ENCODE data around the gene GDF10. TPM values are rescaled to one million over a fixed set of nuclear protein-coding genes. Genes with fewer than 3 reads are reported as not detected.

Gene GDF10
- total RNA-seq, 1 donor from 2014 or later: not detected

- intact Hi-C loops (cut with micrococcal nuclease): loop anchor here (1.0 to 5.0 kb wide), 3 partner anchors 35 to 288 kb away; no protein-coding TSS in a partner anchor
Observed at GRCh38 chr10:47312663-47312995, 12.6 kb downstream of the GDF10 start.

- intact Hi-C loops (cut with micrococcal nuclease): loop anchor here (5.0 kb wide), 1 partner anchor 37 kb away; no protein-coding TSS in a partner anchor
Observed at GRCh38 chr10:47314416-47314970, 14.5 kb downstream of the GDF10 start.

- intact Hi-C loops (cut with micrococcal nuclease): no loop called here
Observed at GRCh38 chr10:47315421-47315820, 15.4 kb downstream of the GDF10 start.

DNA sequence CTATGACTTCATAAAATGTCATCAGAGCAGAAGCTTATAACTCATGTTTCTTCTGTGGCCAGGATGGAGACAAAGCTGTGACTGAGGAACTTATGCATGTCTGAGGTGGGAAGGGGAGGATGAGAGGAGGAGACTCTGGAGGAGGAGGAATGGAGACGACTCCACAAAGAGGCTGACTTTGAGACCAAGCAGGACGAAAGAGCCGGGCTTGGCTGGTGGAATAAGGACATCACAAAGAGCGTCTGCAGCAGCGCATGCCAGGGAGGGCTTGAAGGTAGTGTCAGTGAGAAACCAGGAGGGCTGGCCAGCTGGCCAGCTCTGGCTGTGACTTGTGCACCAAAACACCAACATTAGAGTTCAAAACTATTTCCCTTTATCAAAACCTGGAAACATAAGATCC lies 16.1 kb downstream of the GDF10 start:
- intact Hi-C loops (cut with micrococcal nuclease): no loop called here

GRCh38 chr10:47317251-47317650 lies 17.3 kb downstream of the GDF10 start:
- intact Hi-C loops (cut with micrococcal nuclease): no loop called here

- intact Hi-C loops (cut with micrococcal nuclease): no loop called here
Observed at GRCh38 chr10:47318706-47319105, 18.7 kb downstream of the GDF10 start.

GRCh38 chr10:47319784-47320183 lies 19.8 kb downstream of the GDF10 start:
- intact Hi-C loops (cut with micrococcal nuclease): no loop called here

DNA sequence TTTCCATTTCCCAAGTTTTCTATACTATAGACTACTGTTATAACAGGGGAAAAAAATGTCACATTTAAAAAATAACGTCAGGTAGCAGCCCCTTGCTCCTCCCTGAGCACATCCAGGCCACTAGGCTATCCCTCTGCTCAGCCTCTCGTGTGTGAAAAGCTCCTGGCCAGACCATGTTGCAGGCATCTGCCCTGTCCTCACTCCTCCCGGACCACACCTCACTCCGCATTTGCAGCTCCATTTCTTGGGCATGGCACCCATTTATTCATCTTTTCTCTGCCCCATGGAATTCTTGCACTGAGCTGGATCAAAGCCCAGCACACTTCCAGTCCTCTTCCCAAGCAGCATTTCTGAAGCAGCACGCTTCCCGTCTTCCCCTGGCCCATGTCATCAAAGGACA lies 20.8 kb downstream of the GDF10 start:
- intact Hi-C loops (cut with micrococcal nuclease): no loop called here

DNA sequence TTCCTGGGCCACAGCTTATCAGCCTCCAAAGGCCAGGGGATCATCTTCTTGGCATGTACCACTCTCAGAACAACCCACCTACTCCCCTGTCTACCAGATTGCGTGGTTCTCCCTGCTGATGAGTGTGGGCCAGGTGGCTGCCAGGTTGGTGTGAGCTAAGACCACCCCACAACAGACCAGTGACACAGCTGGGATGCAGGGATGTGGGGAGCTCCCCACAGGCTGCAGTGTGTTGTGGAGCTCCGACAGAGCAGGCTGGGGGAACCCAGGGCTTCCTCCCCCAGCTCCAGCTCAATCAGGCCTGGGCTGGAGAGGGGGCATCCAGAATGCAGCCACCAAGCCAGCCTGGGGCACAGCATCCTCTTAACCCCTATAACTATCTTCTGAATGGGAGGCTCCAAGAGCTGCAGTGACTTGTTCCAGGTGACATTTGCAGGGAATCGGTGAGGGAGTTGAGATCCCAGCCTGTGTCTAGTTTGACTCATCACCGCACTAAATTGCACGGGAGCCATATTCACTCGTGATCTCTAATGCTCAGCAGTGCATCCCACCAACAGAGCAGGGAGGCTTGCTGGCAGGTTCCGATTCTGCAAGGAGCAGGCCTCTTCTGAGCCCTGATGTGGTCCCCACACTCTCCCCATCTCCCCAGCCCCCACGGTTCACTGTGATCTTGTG lies 21.7 kb downstream of the GDF10 start:
- intact Hi-C loops (cut with micrococcal nuclease): no loop called here

DNA sequence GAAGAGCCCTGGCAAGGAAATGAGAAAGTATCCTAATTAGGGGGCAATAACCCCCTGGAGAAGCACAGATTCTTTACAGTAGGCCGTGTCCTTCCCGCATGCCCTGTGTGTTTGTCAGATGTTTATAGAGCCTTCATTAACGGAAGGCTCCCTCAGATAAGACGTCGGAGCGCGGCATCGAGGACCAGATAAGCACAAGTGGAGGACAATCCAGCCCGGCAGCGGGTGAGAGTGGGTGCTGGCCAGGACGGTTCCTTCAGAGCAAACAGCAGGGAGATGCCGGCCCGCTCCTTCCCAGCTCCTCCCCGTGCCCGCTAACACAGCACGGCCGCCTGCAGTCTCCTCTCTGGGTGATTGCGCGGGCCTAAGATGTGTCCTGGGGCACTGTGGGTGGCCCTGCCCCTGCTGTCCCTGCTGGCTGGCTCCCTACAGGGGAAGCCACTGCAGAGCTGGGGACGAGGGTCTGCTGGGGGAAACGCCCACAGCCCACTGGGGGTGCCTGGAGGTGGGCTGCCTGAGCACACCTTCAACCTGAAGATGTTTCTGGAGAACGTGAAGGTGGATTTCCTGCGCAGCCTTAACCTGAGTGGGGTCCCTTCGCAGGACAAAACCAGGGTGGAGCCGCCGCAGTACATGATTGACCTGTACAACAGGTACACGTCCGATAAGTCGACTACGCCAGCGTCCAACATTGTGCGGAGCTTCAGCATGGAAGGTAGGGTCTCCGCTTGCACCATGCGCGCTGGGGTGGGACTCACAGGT lies 22.5 kb downstream of the GDF10 start, which contains the start of gene GDF2:
TSS of gene GDF2 (plus strand) at position 155 of the 762 bp plus-strand sequence. CDS start at position 370, 215 bp downstream.
- intact Hi-C loops (cut with micrococcal nuclease): no loop called here

DNA sequence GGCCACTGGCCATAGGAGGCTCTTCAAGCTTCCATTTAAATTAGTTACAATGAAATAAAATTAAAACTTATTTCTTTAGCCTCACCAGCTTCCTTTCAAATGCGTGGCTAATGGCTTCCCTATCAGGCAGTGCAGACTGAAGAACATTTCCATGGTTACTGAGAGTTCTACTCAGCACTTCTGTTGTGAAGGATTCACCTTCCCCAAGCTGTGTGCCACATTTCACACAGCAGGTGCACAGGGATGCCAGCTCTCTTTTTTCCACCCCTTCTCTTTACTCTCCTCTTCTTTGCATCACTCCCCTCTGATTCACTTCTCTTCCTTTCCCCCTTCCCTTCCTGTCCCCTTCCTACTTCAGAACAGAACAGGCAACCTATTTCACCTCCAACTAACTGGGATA lies 23.1 kb downstream of the GDF10 start:
- intact Hi-C loops (cut with micrococcal nuclease): no loop called here

GRCh38 chr10:47323636-47324296 lies 23.8 kb downstream of the GDF10 start:
- intact Hi-C loops (cut with micrococcal nuclease): no loop called here

GRCh38 chr10:47325303-47326291 lies 25.6 kb downstream of the GDF10 start:
- intact Hi-C loops (cut with micrococcal nuclease): no loop called here

DNA sequence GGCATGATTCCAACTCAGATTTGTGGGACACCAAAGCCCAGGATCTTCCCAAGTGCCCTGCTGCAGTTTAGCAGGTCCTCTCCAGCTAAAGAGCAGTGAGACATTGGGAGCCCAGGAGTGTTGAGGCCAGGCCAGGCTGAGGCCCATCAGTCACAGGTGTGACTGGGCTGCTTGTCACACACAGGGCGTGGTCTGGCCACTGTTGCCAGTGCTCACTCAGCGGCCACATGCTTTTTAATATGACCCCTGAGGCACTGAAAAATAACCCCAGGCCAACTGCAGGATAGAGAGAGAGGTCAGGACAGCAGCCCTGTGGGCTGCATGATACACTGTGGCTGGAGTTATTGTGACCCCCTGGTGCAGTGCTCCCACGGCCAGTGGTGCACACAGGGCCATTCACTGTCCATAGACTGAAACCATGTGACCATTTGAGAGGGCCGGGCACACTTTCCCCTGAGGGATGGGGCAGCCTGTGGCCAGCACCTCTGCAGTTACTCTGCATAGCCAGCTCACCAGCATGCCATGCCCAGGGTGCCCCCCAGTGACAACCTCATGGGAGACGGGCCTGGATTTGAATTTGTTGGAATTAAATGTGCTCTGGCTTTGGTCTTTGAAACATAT lies 26.4 kb downstream of the GDF10 start:
- intact Hi-C loops (cut with micrococcal nuclease): no loop called here

DNA sequence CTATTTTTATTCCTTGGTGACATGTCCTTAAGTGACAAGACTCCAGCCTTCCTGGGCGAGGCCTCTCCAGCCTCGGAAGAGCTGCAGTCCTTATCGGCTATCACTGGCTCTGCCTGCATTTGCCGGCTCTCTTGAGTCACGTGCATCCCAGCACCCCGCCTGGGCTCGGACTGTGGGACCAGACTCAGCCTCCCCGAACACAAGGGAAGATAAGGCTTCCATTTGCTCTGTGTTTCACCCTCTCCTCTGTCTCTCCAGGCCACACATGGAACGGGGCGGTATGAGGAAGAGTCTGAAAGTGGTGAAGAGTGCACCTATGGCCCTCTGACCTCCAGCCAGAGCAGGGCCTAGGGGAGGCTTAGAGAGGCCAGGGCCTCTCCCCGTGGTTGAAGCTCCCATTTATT lies 26.9 kb downstream of the GDF10 start:
- intact Hi-C loops (cut with micrococcal nuclease): no loop called here

- intact Hi-C loops (cut with micrococcal nuclease): no loop called here
Observed at GRCh38 chr10:47329855-47330254, 29.9 kb downstream of the GDF10 start.

- intact Hi-C loops (cut with micrococcal nuclease): no loop called here
Observed at GRCh38 chr10:47330366-47330765, 30.4 kb downstream of the GDF10 start.

- intact Hi-C loops (cut with micrococcal nuclease): no loop called here
Observed at GRCh38 chr10:47330804-47331203, 30.8 kb downstream of the GDF10 start.

DNA sequence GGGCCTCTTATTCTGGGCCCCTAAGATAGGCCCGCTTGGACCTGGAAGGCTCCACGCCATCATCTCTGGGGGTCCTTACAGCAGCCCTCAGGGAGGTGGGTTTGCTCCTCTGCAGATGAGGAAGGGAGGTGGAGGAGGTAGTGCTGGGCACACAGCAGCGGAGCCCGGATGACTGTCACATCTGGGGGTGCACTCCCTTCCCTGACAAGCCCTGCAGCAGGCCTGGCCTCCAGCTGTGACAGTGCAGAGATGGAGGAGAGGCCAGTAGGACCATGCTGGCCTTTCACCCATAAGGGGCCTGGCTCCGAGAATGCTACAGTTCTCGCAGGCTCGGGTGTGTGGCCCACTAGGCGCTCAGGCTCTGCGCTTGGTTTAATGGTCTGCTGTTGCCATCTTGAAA lies 31.5 kb downstream of the GDF10 start:
- intact Hi-C loops (cut with micrococcal nuclease): no loop called here

- intact Hi-C loops (cut with micrococcal nuclease): no loop called here
Observed at GRCh38 chr10:47331954-47332353, 32.0 kb downstream of the GDF10 start.

All from T-helper 1 cell treated with Interleukin-12 subunit alpha and Interleukin-12 subunit beta and Interleukin-4 antibody, amounts not matched to agents 30 ng/mL and 1 ng/mL, for 36 hours (primary cell).